Heart right ventricle (tissue), 16 donors: ENCODE results near the gene ERCC8. TPM values are rescaled to one million over a fixed set of nuclear protein-coding genes. Genes with fewer than 3 reads are reported as not detected.

Experiments used
- ATAC-seq, 8 donors: fragments of 200-7000 bp; cut with Tn5 transposase; one replicate each; pipeline ENCODE4 v1.9.1; 2020; ENCODE audit warnings: mild to moderate bottlenecking in 8 of 8, moderate library complexity in 8 of 8, moderate number of reproducible peaks in 1 of 8
- DNase-seq, 2 donors: peaks; one replicate each; pipeline ENCODE4 v3.0.0-alpha.2; 2020
- H3K27ac ChIP-seq, 10 donors: fragments of 200-600 bp; sonication (generic) in 2 of 10; one replicate each; pipeline versions ENCODE4 v1.5.0 to v1.8.0; 2020 to 2022; ENCODE audit warnings: mild to moderate bottlenecking in 3 of 10
- H3K27me3 ChIP-seq, 7 donors: fragments of 200-600 bp; one replicate each; pipeline ENCODE4 v1.8.0; 2021 to 2022; ENCODE audit warnings: mild to moderate bottlenecking in 2 of 7
- H3K36me3 ChIP-seq, 9 donors: fragments of 200-600 bp; sonication (generic) in 1 of 9; one replicate each; pipeline versions ENCODE4 v1.5.0 to v1.8.0; 2020 to 2022; ENCODE audit warnings: mild to moderate bottlenecking in 2 of 9
- H3K4me1 ChIP-seq, 9 donors: fragments of 200-600 bp; sonication (generic) in 1 of 9; one replicate each; pipeline versions ENCODE4 v1.5.0 to v1.8.0; 2020 to 2022; ENCODE audit warnings: mild to moderate bottlenecking in 4 of 9
- H3K4me3 ChIP-seq, 10 donors: fragments of 200-600 bp; sonication (generic) in 2 of 10; one replicate each; pipeline versions ENCODE4 v1.5.0 to v1.8.0; 2020 to 2022; ENCODE audit warnings: mild to moderate bottlenecking in 7 of 10, moderate library complexity in 2 of 10
- H3K9me3 ChIP-seq, 11 donors: fragments of 200-600 bp in 10 of 11; sonication (generic) in 2 of 11; one replicate each; pipeline versions ENCODE4 v1.5.0 to v1.8.0; 2013 to 2022; ENCODE audit warnings: mild to moderate bottlenecking in 2 of 11, control low read depth in 1 of 11, moderate library complexity in 1 of 11
- WGBS, 2 donors: extraction: QIAGEN DNeasy Blood & Tissue Kit; methylation state at CpG; one replicate each; pipeline ENCODE4 v1.1.7; 2013; ENCODE audit warnings: inconsistent platforms in 1 of 2; 5-methylcytosine and 5-hydroxymethylcytosine counted together
- intact Hi-C, 10 donors: fragments of 100-400 bp; cut with DNase I; formaldehyde crosslinking; loops; one replicate each; pipeline versions ENCODE4 v1.11.1 to v1.14.2; 2022
- polyA plus RNA-seq, 2 donors: library from polyadenylated mRNA; stranded (reverse); fragments of 200-250 nt; gene quantifications; one replicate each; pipeline ENCODE4 v1.2.3, GENCODE V29; 2013
- total RNA-seq, 10 donors: library from RNA; stranded (reverse); fragmentation: NEBNext Ultra II Directional in 3 of 10; extraction: Animal tissue kit (Norgen Biotek cat#: 25700) in 3 of 10; gene quantifications; one replicate each; pipeline versions ENCODE4 v1.2.1 to v1.2.4, GENCODE V29; 2021 to 2023
- TF ChIP-seq, protein P1 (sequence below), 9 donors: fragments of 200-600 bp; sonication (generic) in 2 of 9; IDR thresholded peaks; one replicate each; pipeline versions ENCODE4 v1.5.0 to v1.8.0; 2021 to 2022; ENCODE audit warnings: antibody characterized with exemption in 9 of 9, mild to moderate bottlenecking in 5 of 9, moderate library complexity in 1 of 9
- donor health status: Arrhythmogenic right ventricular cardiomyopathy.
- donor health status: ischemic (EF 13 %, LVEDD 7.1; RV severe dilation, severe dysfunction).
- donor health status: healthy with polysubstance abuse.
- donor health status: DM: no; HTN: yes; CAD: no.
- donor health status: DM: no; HTN: no; CAD: no.
- donor health status: ischemic (EF 25% LVEDD 6.9; RV normal size, moderate dysfunction).
- donor health status: ischemic (EF 25% LVEDD 5.7; RV mildly dilated, moderate dysfunction).
- donor health status: healthy.
- donor health status: DM: yes; HTN: yes; CAD: no.
- donor health status: Ischemic cardiomyopathy.
- donor health status: ischemic (EF 35%, LVEDD 5.7; RV mildly dilated, moderate dysfunction).
- donor health status: nonischemic (EF 11% LVEDD 7.7; RV severe dilation, severe dysfunction).
- donor health status: DM: yes; HTN: yes; CAD: no.
- donor health status: PGD.
- donor health status: ischemic (EF 29% LVEDD 5.4; RV normal size, mild dysfunction).
- donor health status: nonischemic (EF 23%, LVEDD 6.1; RV moderate dilation, normal function).

The ERCC8 gene
- total and polyA plus RNA-seq, 12 donors = 4.1 to 8.3 (median 6.0) TPM

- Histone ChIP-seq H3K4me1 (peaks cover 0 to 16% (median 11%) of the 10 kb centered on the region in 9 donors), H3K4me3 (peak overlapping the region; percentile 46 to 72 (median 66)), H3K9me3 (no peaks in the 10 kb centered on the region), H3K27me3 (peaks cover 0 to 59% (median 53%) of the 10 kb centered on the region in 7 donors), H3K36me3 (no peaks in the 10 kb centered on the region), H3K27ac (peak overlapping the region in 1 of 10 donors; percentile 8)
- TF ChIP-seq, protein P1, sequence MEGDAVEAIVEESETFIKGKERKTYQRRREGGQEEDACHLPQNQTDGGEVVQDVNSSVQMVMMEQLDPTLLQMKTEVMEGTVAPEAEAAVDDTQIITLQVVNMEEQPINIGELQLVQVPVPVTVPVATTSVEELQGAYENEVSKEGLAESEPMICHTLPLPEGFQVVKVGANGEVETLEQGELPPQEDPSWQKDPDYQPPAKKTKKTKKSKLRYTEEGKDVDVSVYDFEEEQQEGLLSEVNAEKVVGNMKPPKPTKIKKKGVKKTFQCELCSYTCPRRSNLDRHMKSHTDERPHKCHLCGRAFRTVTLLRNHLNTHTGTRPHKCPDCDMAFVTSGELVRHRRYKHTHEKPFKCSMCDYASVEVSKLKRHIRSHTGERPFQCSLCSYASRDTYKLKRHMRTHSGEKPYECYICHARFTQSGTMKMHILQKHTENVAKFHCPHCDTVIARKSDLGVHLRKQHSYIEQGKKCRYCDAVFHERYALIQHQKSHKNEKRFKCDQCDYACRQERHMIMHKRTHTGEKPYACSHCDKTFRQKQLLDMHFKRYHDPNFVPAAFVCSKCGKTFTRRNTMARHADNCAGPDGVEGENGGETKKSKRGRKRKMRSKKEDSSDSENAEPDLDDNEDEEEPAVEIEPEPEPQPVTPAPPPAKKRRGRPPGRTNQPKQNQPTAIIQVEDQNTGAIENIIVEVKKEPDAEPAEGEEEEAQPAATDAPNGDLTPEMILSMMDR (IDR thresholded peaks at IDR 0.05) = no peak
- intact Hi-C loops = no loop called here
- WGBS, 2 donors = 0 to 1% methylated on average over 43 to 49 of the region's 49 CpGs
- peak in 4 of 8 donors; percentile 11 to 54 (median 48) for ATAC-seq
- no peak for DNase-seq
Observed at GRCh38 chr5:60843386-60843935, 101.4 kb downstream of the ERCC8 start.

DNA sequence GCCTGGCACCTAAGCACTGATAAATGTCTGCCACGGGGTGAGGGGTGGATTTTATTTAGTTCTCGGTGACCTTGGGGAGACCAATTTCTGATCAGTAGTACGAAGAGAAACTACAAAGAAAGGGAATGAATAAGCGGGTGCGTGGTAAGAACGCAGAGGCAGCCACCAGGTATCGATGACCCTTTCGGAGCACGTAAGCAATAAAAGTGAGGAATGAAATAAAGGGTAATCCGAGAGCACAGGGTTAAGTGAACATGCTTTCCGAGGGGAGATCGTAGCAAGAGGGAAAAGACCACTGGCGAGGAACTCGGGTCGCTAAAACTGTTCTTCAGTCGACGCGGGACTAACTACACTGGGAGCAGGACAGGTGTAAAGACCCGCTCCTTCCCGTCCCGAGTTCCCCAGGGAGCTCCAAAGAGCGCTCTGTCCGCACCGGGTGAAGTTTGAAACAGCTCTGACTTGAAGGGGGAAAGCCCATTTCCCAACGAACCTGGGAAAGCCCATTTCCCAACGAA is 101.9 kb downstream of the ERCC8 start:
- Histone ChIP-seq H3K36me3 (no peaks in the 10 kb centered on the region), H3K4me1 (peaks cover 0 to 16% (median 11%) of the 10 kb centered on the region in 9 donors), H3K27me3 (peaks cover 0 to 59% (median 53%) of the 10 kb centered on the region in 7 donors), H3K9me3 (no peaks in the 10 kb centered on the region), H3K4me3 (peak overlapping the region in 9 of 10 donors; percentile 46 to 72 (median 68)), H3K27ac (no peak overlapping the region)
- DNase-seq (no peak), ATAC-seq (peak in 2 of 8 donors; percentile 22 to 45)
- 7 to 12% methylated on average over 26 of the region's 26 CpGs for WGBS, 2 donors
- intact Hi-C loops = no loop called here
- TF ChIP-seq, protein P1 (IDR thresholded peaks at IDR 0.05) = no peak

DNA sequence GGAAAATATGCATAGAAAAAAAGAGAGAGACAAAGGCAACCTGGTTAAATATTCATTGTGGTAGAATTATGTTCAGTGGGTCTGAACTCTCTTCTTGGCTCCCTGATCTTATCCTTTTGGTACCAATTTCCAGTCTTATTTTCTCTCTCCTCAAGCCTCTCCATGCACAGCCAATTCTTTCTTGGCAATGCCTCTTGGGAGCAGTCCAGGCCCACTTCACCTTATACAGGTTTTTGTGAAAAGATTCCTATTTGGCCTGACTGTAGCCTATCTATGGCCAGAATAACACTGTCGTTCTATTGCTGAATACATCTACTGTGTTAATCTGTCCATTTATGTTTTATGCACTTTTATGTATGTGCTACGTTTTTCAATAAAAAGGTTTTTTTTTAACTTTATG is 103.5 kb downstream of the ERCC8 start:
- Histone ChIP-seq H3K4me1 (peaks cover 0 to 16% (median 11%) of the 10 kb centered on the region in 9 donors), H3K27me3 (peaks cover 0 to 56% (median 53%) of the 10 kb centered on the region in 7 donors), H3K27ac (no peak overlapping the region), H3K9me3 (no peaks in the 10 kb centered on the region), H3K4me3 (no peak overlapping the region), H3K36me3 (no peaks in the 10 kb centered on the region)
- 84 to 89% methylated on average over 2 of the region's 2 CpGs for WGBS, 2 donors
- ATAC-seq = no peak
- intact Hi-C loops = no loop called here
- TF ChIP-seq, protein P1 (IDR thresholded peaks at IDR 0.05) = no peak
- DNase-seq = no peak

DNA sequence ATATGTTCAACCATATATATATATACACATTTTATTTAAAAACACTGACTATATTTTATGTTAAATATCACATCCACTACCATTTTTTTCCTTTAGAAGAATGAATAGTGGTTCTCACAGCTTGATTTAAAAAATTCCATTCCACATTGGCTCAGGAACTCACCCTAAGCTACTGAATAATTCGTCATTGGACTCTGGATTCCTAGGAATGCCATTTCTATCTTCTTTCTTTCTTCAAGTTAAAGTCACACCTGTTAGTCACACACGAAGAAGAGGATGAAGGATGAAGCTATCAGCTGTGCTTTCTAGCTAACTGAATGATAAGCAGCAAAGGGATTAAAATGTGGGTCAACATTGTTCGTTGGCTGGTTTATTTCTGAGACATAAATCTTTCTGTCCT is 108.7 kb downstream of the ERCC8 start:
- Histone ChIP-seq H3K4me1 (no peaks in the 10 kb centered on the region), H3K4me3 (no peak overlapping the region), H3K36me3 (no peaks in the 10 kb centered on the region), H3K27me3 (peaks cover 0 to 15% (median 6%) of the 10 kb centered on the region in 7 donors), H3K27ac (no peak overlapping the region), H3K9me3 (no peaks in the 10 kb centered on the region)
- 45 to 49% methylated on average over 3 of the region's 3 CpGs for WGBS, 2 donors
- intact Hi-C loops = no loop called here
- no peak for ATAC-seq
- TF ChIP-seq, protein P1 (IDR thresholded peaks at IDR 0.05) = no peak
- DNase-seq = no peak
